ENCODE measurements around the gene CCDC183. TPM values are rescaled to one million over a fixed set of nuclear protein-coding genes. Genes with fewer than 3 reads are reported as not detected.
"Not testable (repeated sequence)": the region's sequence is repeated elsewhere in the genome, so short reads cannot be mapped to it uniquely, and the experiment has no call there.

The CCDC183 gene
- total and polyA plus RNA-seq, 2 donors from 2014 or later, result 0.88 to 3.1 TPM

- H3K27me3 ChIP-seq (ENCODE audit: control insufficient read depth, insufficient read depth, low read length), result no peaks in the 10 kb centered on the region
- H3K27ac ChIP-seq (ENCODE audit: low read depth in 2 of 2, low read length in 2 of 2), result peak overlapping the region in 1 of 2 donors; percentile 51
- DNase-seq (peak; percentile 86 to 91 (median 89)), FAIRE-seq (no peak)
- intact Hi-C loops (cut with DNase I), result loop anchor here (10.0 kb wide), 1 partner anchor 104 kb away; the partner anchor contains the start of genes C8G and FBXW5
- peaks cover 0 to 22% (median 7%) of the 10 kb centered on the region in 3 donors for H3K4me1 ChIP-seq (ENCODE audit: control insufficient read depth in 2 of 3, insufficient read depth in 2 of 3, low read depth in 1 of 3, low read length in 3 of 3)
- H3K4me3 ChIP-seq (ENCODE audit: low read length in 3 of 3), result no peak overlapping the region
- H3K9me3 ChIP-seq (ENCODE audit: control insufficient read depth in 2 of 3, insufficient read depth in 1 of 3, low read length in 3 of 3), result no peaks in the 10 kb centered on the region
- no peaks in the 10 kb centered on the region for H3K36me3 ChIP-seq (ENCODE audit: control insufficient read depth in 2 of 3, insufficient read depth in 3 of 3, low read length in 3 of 3)
- H3K9ac ChIP-seq (ENCODE audit: low read length in 3 of 3), result no peak overlapping the region
- TF ChIP-seq CTCF (IDR thresholded peaks at IDR 0.05; ENCODE audit: borderline replicate concordance, extremely low read depth, insufficient read depth), result no peak
Measured at GRCh38 chr9:136840877-136841645, 44.9 kb downstream of the CCDC183 start.

GRCh38 chr9:136841646-136842379, 45.7 kb downstream of the CCDC183 start:
- not testable (repeated sequence) for H3K9ac ChIP-seq (ENCODE audit: low read length in 3 of 3); H3K9me3 ChIP-seq (ENCODE audit: control insufficient read depth in 2 of 3, insufficient read depth in 1 of 3, low read length in 3 of 3); FAIRE-seq; H3K36me3 ChIP-seq (ENCODE audit: control insufficient read depth in 2 of 3, insufficient read depth in 3 of 3, low read length in 3 of 3); H3K4me3 ChIP-seq (ENCODE audit: low read length in 3 of 3); H3K27me3 ChIP-seq (ENCODE audit: control insufficient read depth, insufficient read depth, low read length); DNase-seq
- peaks cover 0 to 25% (median 7%) of the 10 kb centered on the region in 3 donors for H3K4me1 ChIP-seq (ENCODE audit: control insufficient read depth in 2 of 3, insufficient read depth in 2 of 3, low read depth in 1 of 3, low read length in 3 of 3)
- peak overlapping the region in 1 of 2 donors; percentile 51 for H3K27ac ChIP-seq (ENCODE audit: low read depth in 2 of 2, low read length in 2 of 2)
- intact Hi-C loops (cut with DNase I), result loop anchor here (10.0 kb wide), 1 partner anchor 103 kb away; the partner anchor contains the start of genes C8G and FBXW5

- peak; percentile 88 for TF ChIP-seq CTCF (IDR thresholded peaks at IDR 0.05; ENCODE audit: borderline replicate concordance, extremely low read depth, insufficient read depth)
- Histone ChIP-seq H3K27ac (ENCODE audit: low read depth in 2 of 2, low read length in 2 of 2) (peak within 1 kb of the TSS in 1 of 2 donors; percentile 51), H3K4me1 (ENCODE audit: control insufficient read depth in 2 of 3, insufficient read depth in 2 of 3, low read depth in 1 of 3, low read length in 3 of 3) (peaks cover 0 to 26% (median 7%) of the 10 kb centered on the region in 3 donors), H3K4me3 (ENCODE audit: low read length in 3 of 3) (peak within 1 kb of the TSS in 2 of 3 donors; percentile 16 to 44)
- DNase-seq, result peak; percentile 86 to 92 (median 91)
- not testable (repeated sequence) for H3K27me3 ChIP-seq (ENCODE audit: control insufficient read depth, insufficient read depth, low read length); H3K9ac ChIP-seq (ENCODE audit: low read length in 3 of 3); H3K36me3 ChIP-seq (ENCODE audit: control insufficient read depth in 2 of 3, insufficient read depth in 3 of 3, low read length in 3 of 3); H3K9me3 ChIP-seq (ENCODE audit: control insufficient read depth in 2 of 3, insufficient read depth in 1 of 3, low read length in 3 of 3); FAIRE-seq
- intact Hi-C loops (cut with DNase I), result loop anchor here (10.0 kb wide), 1 partner anchor 102 kb away; the partner anchor contains the start of genes C8G and FBXW5
Measured at GRCh38 chr9:136842380-136842948, 46.3 kb downstream of the CCDC183 start, which contains the start of gene AJM1. AJM1 (plus strand) TSS chr9:136842478; CDS start chr9:136844415, 1,937 bp downstream.

GRCh38 chr9:136843159-136843800, 47.1 kb downstream of the CCDC183 start:
- H3K36me3 ChIP-seq (ENCODE audit: control insufficient read depth in 2 of 3, insufficient read depth in 3 of 3, low read length in 3 of 3); H3K4me3 ChIP-seq (ENCODE audit: low read length in 3 of 3); H3K27me3 ChIP-seq (ENCODE audit: control insufficient read depth, insufficient read depth, low read length); H3K9ac ChIP-seq (ENCODE audit: low read length in 3 of 3); H3K27ac ChIP-seq (ENCODE audit: low read depth in 2 of 2, low read length in 2 of 2); H3K9me3 ChIP-seq (ENCODE audit: control insufficient read depth in 2 of 3, insufficient read depth in 1 of 3, low read length in 3 of 3); FAIRE-seq: not testable (repeated sequence)
- intact Hi-C loops (cut with DNase I), result loop anchor here (10.0 kb wide), 1 partner anchor 102 kb away; the partner anchor contains the start of genes C8G and FBXW5
- peaks cover 0 to 33% (median 7%) of the 10 kb centered on the region in 3 donors for H3K4me1 ChIP-seq (ENCODE audit: control insufficient read depth in 2 of 3, insufficient read depth in 2 of 3, low read depth in 1 of 3, low read length in 3 of 3)
- DNase-seq, result peak in 1 of 5 donors; percentile 68

All from kidney (tissue), 14 donors.